WI38 (cell line): Measurements from ENCODE around the gene SDF4.

Source experiments
- H3K4me3 ChIP-seq: 2 replicates; pipeline ENCODE4 v1.5.1; 2011; ENCODE audit warnings: low read depth, mild to moderate bottlenecking, control low read depth, low read length
- CTCF ChIP-seq: IDR thresholded peaks from 2 replicates; pipeline ENCODE4 v1.5.1; 2012; ENCODE audit warnings: low read depth, mild to moderate bottlenecking, control low read depth, low read length

Gene SDF4

DNA sequence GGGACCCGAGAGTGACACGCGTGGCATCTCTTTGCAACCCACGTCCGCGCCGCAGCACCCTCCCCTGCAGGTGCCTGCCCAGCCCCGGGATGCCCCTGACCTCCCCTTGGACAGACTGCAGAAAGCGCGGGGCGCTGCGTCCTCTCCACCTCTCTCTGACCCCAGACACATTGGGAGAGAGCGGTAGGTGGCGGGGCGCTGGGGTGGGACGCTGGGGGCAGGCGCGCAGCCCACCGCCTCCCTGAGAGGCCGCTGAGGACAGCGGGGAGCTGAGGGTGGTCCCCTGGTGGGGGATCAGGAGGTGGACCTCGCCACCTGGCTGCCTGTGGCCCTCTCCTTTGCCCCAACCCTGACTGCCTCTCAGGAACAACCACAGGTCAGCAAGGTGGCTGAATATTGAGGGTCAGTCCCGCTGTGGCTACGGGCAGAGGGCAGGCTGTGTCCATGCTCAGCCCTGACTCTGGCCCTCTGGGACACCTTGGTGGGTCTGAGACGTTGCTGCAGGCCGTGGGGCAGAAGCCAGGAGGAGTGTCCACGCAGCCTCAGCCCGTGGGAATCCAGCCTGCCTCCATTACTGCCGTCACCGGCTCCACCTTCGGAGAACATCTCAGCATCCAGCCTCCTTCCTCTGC lies 42.6 kb upstream of the SDF4 start:
- peak overlapping the region; percentile 68 for H3K4me3 ChIP-seq
- TF ChIP-seq CTCF = no peak

- H3K4me3 ChIP-seq = peak within 1 kb of the TSS; percentile 88
- no peak for TF ChIP-seq CTCF
Measured at GRCh38 chr1:1273512-1274298, 41.9 kb upstream of the SDF4 start, which contains the start of gene UBE2J2. TSS of gene UBE2J2 (minus strand) at chr1:1273854. CDS start at chr1:1267992, 5,862 bp downstream.

- TF ChIP-seq CTCF = no peak
- peak overlapping the region; percentile 88 for H3K4me3 ChIP-seq
Measured at GRCh38 chr1:1273209-1273511, 41.4 kb upstream of the SDF4 start.

- TF ChIP-seq CTCF = no peak
- H3K4me3 ChIP-seq = peak overlapping the region; percentile 88
Measured at GRCh38 chr1:1272341-1273208, 40.8 kb upstream of the SDF4 start.

DNA sequence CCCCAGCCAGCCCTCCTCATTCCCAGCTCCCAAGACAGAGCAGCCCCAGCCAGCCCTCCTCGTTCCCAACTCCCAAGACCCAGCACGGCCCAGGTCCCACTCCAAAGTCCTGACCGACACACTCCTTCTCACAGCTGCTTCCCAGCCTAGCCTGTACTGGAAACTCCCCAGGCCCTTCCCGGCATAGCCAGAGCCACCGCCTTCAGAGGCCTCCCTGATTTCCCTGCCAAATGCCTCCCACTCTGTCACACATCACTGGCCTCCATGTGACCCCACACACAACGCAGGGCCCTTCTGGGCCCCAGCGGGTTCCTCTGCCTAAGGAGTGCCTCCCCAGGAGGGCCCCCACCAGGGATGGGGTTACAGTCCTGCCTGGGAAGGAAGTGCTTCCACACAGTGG lies 39.0 kb upstream of the SDF4 start:
- TF ChIP-seq CTCF = no peak
- H3K4me3 ChIP-seq = peak overlapping the region; percentile 47

GRCh38 chr1:1268284-1268682 lies 36.5 kb upstream of the SDF4 start:
- no peak overlapping the region for H3K4me3 ChIP-seq
- no peak for TF ChIP-seq CTCF
